ENCODE data around the gene TENT4B.

GRCh38 chr16:50216231-50216630 is 63.1 kb downstream of the TENT4B start:
- TF ChIP-seq CTCF (IDR thresholded peaks at IDR 0.05; ENCODE audit: low read depth, low read length, poor library complexity, severe bottlenecking) = no peak
- TF ChIP-seq EZH2phosphoT487 (IDR thresholded peaks at IDR 0.05; ENCODE audit: borderline replicate concordance, low read length) = no peak
